Measurements from ENCODE around the gene AHNAK. TPM values are rescaled to one million over a fixed set of nuclear protein-coding genes. Genes with fewer than 3 reads are reported as not detected.
"Not testable (repeated sequence)": the region's sequence is repeated elsewhere in the genome, so short reads cannot be mapped to it uniquely, and the experiment has no call there.

AHNAK gene
- total RNA-seq, 2 donors from 2014 or later, result 692 to 863 TPM

- DNase-seq (no peak), ATAC-seq (no peak)
- Mint-ChIP-seq H3K27me3 (no peaks in the 10 kb centered on the region), H3K36me3 (ENCODE audit: low read depth) (no peaks in the 10 kb centered on the region), H3K4me1 (peaks cover under 1% of the 10 kb centered on the region), H3K27ac (no peak overlapping the region), H3K4me3 (no peak overlapping the region)
- no peaks in the 10 kb centered on the region for H3K9me3 ChIP-seq (ENCODE audit: control insufficient read depth, low read length, poor library complexity, severe bottlenecking)
These were observed 89.1 kb downstream of the AHNAK start for GRCh38 chr11:62457478-62457877.

GRCh38 chr11:62456630-62457029, 90.0 kb downstream of the AHNAK start:
- Mint-ChIP-seq H3K27ac (no peak overlapping the region), H3K4me3 (no peak overlapping the region), H3K36me3 (ENCODE audit: low read depth) (no peaks in the 10 kb centered on the region), H3K4me1 (no peaks in the 10 kb centered on the region), H3K27me3 (no peaks in the 10 kb centered on the region)
- H3K9me3 ChIP-seq (ENCODE audit: control insufficient read depth, low read length, poor library complexity, severe bottlenecking), result no peaks in the 10 kb centered on the region
- DNase-seq, result no peak
- ATAC-seq, result no peak

GRCh38 chr11:62452839-62453468, 93.7 kb downstream of the AHNAK start:
- Mint-ChIP-seq H3K27me3 (peaks cover 6% of the 10 kb centered on the region), H3K4me1 (peaks cover 5% of the 10 kb centered on the region), H3K27ac (no peak overlapping the region), H3K36me3 (ENCODE audit: low read depth) (peaks cover 8% of the 10 kb centered on the region), H3K4me3 (no peak overlapping the region)
- no peak for ATAC-seq
- no peak for DNase-seq
- no peaks in the 10 kb centered on the region for H3K9me3 ChIP-seq (ENCODE audit: control insufficient read depth, low read length, poor library complexity, severe bottlenecking)

GRCh38 chr11:62452261-62452660, 94.3 kb downstream of the AHNAK start:
- H3K4me1 Mint-ChIP-seq, result peaks cover 7% of the 10 kb centered on the region
- H3K27ac Mint-ChIP-seq, result no peak overlapping the region
- ATAC-seq (no peak), DNase-seq (no peak)
- H3K27me3 Mint-ChIP-seq, result peaks cover 13% of the 10 kb centered on the region
- H3K4me3 Mint-ChIP-seq, result no peak overlapping the region
- no peaks in the 10 kb centered on the region for H3K9me3 ChIP-seq (ENCODE audit: control insufficient read depth, low read length, poor library complexity, severe bottlenecking)
- peaks cover 13% of the 10 kb centered on the region for H3K36me3 Mint-ChIP-seq (ENCODE audit: low read depth)

GRCh38 chr11:62451241-62451621, 95.4 kb downstream of the AHNAK start:
- no peaks in the 10 kb centered on the region for H3K9me3 ChIP-seq (ENCODE audit: control insufficient read depth, low read length, poor library complexity, severe bottlenecking)
- H3K4me3 Mint-ChIP-seq, result no peak overlapping the region
- peaks cover 9% of the 10 kb centered on the region for H3K4me1 Mint-ChIP-seq
- no peak for ATAC-seq
- DNase-seq, result no peak
- H3K27ac Mint-ChIP-seq, result no peak overlapping the region
- H3K36me3 Mint-ChIP-seq (ENCODE audit: low read depth), result peaks cover 19% of the 10 kb centered on the region
- H3K27me3 Mint-ChIP-seq, result peaks cover 23% of the 10 kb centered on the region

- H3K36me3 Mint-ChIP-seq (ENCODE audit: low read depth), result peaks cover 19% of the 10 kb centered on the region
- no peak overlapping the region for H3K27ac Mint-ChIP-seq
- DNase-seq, result no peak
- H3K27me3 Mint-ChIP-seq, result peaks cover 25% of the 10 kb centered on the region
- ATAC-seq, result no peak
- H3K4me1 Mint-ChIP-seq, result peaks cover 9% of the 10 kb centered on the region
- H3K4me3 Mint-ChIP-seq, result no peak overlapping the region
- no peaks in the 10 kb centered on the region for H3K9me3 ChIP-seq (ENCODE audit: control insufficient read depth, low read length, poor library complexity, severe bottlenecking)
These were observed 95.9 kb downstream of the AHNAK start for GRCh38 chr11:62450543-62451240.

GRCh38 chr11:62449912-62450311, 96.7 kb downstream of the AHNAK start:
- not testable (repeated sequence) for H3K4me3 Mint-ChIP-seq; H3K27ac Mint-ChIP-seq; H3K4me1 Mint-ChIP-seq; ATAC-seq; H3K9me3 ChIP-seq (ENCODE audit: control insufficient read depth, low read length, poor library complexity, severe bottlenecking); DNase-seq
- peaks cover 19% of the 10 kb centered on the region for H3K36me3 Mint-ChIP-seq (ENCODE audit: low read depth)
- peaks cover 31% of the 10 kb centered on the region for H3K27me3 Mint-ChIP-seq

- no peak for DNase-seq
- H3K9me3 ChIP-seq (ENCODE audit: control insufficient read depth, low read length, poor library complexity, severe bottlenecking), result no peaks in the 10 kb centered on the region
- Mint-ChIP-seq H3K4me3 (no peak overlapping the region), H3K27ac (no peak overlapping the region), H3K27me3 (peaks cover 31% of the 10 kb centered on the region), H3K36me3 (ENCODE audit: low read depth) (peaks cover 19% of the 10 kb centered on the region), H3K4me1 (peaks cover 11% of the 10 kb centered on the region)
- no peak for ATAC-seq
These were observed 97.2 kb downstream of the AHNAK start for GRCh38 chr11:62449451-62449851.

GRCh38 chr11:62446091-62446490, 100.5 kb downstream of the AHNAK start:
- no peaks in the 10 kb centered on the region for H3K9me3 ChIP-seq (ENCODE audit: control insufficient read depth, low read length, poor library complexity, severe bottlenecking)
- no peak overlapping the region for H3K4me3 Mint-ChIP-seq
- H3K4me1 Mint-ChIP-seq, result peaks cover 15% of the 10 kb centered on the region
- ATAC-seq, result no peak
- peaks cover 31% of the 10 kb centered on the region for H3K27me3 Mint-ChIP-seq
- no peak overlapping the region for H3K27ac Mint-ChIP-seq
- H3K36me3 Mint-ChIP-seq (ENCODE audit: low read depth), result peaks cover 19% of the 10 kb centered on the region
- no peak for DNase-seq

- no peak for DNase-seq
- Mint-ChIP-seq H3K27me3 (peaks cover 31% of the 10 kb centered on the region), H3K36me3 (ENCODE audit: low read depth) (peaks cover 16% of the 10 kb centered on the region), H3K27ac (no peak overlapping the region), H3K4me3 (no peak overlapping the region), H3K4me1 (peaks cover 15% of the 10 kb centered on the region)
- no peak for ATAC-seq
- H3K9me3 ChIP-seq (ENCODE audit: control insufficient read depth, low read length, poor library complexity, severe bottlenecking), result no peaks in the 10 kb centered on the region
These were observed 101.3 kb downstream of the AHNAK start for GRCh38 chr11:62445314-62445740.

- H3K9me3 ChIP-seq (ENCODE audit: control insufficient read depth, low read length, poor library complexity, severe bottlenecking), result no peaks in the 10 kb centered on the region
- no peak overlapping the region for H3K27ac Mint-ChIP-seq
- ATAC-seq, result no peak
- peaks cover 16% of the 10 kb centered on the region for H3K36me3 Mint-ChIP-seq (ENCODE audit: low read depth)
- DNase-seq, result no peak
- peak overlapping the region; percentile 73 for H3K4me3 Mint-ChIP-seq
- H3K27me3 Mint-ChIP-seq, result peaks cover 31% of the 10 kb centered on the region
- peaks cover 15% of the 10 kb centered on the region for H3K4me1 Mint-ChIP-seq
These were observed 101.8 kb downstream of the AHNAK start for GRCh38 chr11:62444835-62445234.

- peaks cover 16% of the 10 kb centered on the region for H3K36me3 Mint-ChIP-seq (ENCODE audit: low read depth)
- H3K27ac Mint-ChIP-seq, result no peak overlapping the region
- no peaks in the 10 kb centered on the region for H3K9me3 ChIP-seq (ENCODE audit: control insufficient read depth, low read length, poor library complexity, severe bottlenecking)
- peak overlapping the region; percentile 73 for H3K4me3 Mint-ChIP-seq
- ATAC-seq, result peak; percentile 71
- H3K4me1 Mint-ChIP-seq, result peaks cover 17% of the 10 kb centered on the region
- H3K27me3 Mint-ChIP-seq, result peaks cover 31% of the 10 kb centered on the region
- DNase-seq, result peak in 1 of 3 donors; percentile 15
These were observed 102.3 kb downstream of the AHNAK start for GRCh38 chr11:62444236-62444833.

GRCh38 chr11:62443390-62444235, 103.0 kb downstream of the AHNAK start:
- H3K9me3 ChIP-seq (ENCODE audit: control insufficient read depth, low read length, poor library complexity, severe bottlenecking), result no peaks in the 10 kb centered on the region
- H3K4me3 Mint-ChIP-seq, result peak overlapping the region; percentile 73
- peaks cover 31% of the 10 kb centered on the region for H3K27me3 Mint-ChIP-seq
- DNase-seq (no peak), ATAC-seq (no peak)
- H3K27ac Mint-ChIP-seq, result no peak overlapping the region
- peaks cover 18% of the 10 kb centered on the region for H3K4me1 Mint-ChIP-seq
- H3K36me3 Mint-ChIP-seq (ENCODE audit: low read depth), result peaks cover 16% of the 10 kb centered on the region

Measured in T-helper 17 cell (primary cell).